Small intestine (tissue), 7 donors: ENCODE results near the gene SKAP1. TPM values are rescaled to one million over a fixed set of nuclear protein-coding genes. Genes with fewer than 3 reads are reported as not detected.

Experiments used
- DNase-seq, 2 donors: peaks; one replicate each; pipeline versions ENCODE4 v3.0.0 to v3.0.0-alpha.2; 2013
- FAIRE-seq: peaks from 2 replicates; lab custom pipeline; 2012; peaks lifted over from hg19 to GRCh38; lab: Jason Lieb, UNC
- H3K27ac ChIP-seq, 3 donors: one replicate each; pipeline ENCODE4 v1.5.1; 2013; ENCODE audit warnings: low read length in 2 of 3, mild to moderate bottlenecking in 2 of 3, control low read depth in 1 of 3, inconsistent platforms in 1 of 3, low read depth in 1 of 3, moderate library complexity in 1 of 3
- H3K27me3 ChIP-seq, 3 donors: one replicate each; pipeline ENCODE4 v1.6.1; 2013; ENCODE audit warnings: low read length in 3 of 3, inconsistent platforms in 1 of 3; ENCODE audit not compliant: control insufficient read depth in 3 of 3, insufficient read depth in 3 of 3
- H3K36me3 ChIP-seq, 3 donors: one replicate each; pipeline ENCODE4 v1.6.1; 2013; ENCODE audit warnings: low read length in 3 of 3, inconsistent platforms in 1 of 3, low read depth in 1 of 3, mild to moderate bottlenecking in 1 of 3, moderate library complexity in 1 of 3; ENCODE audit not compliant: control insufficient read depth in 3 of 3, insufficient read depth in 2 of 3
- H3K4me1 ChIP-seq, 3 donors: one replicate each; pipeline ENCODE4 v1.6.1; 2013; ENCODE audit warnings: low read length in 2 of 3, inconsistent platforms in 1 of 3, low read depth in 1 of 3, mild to moderate bottlenecking in 1 of 3, moderate library complexity in 1 of 3; ENCODE audit not compliant: control insufficient read depth in 3 of 3, insufficient read depth in 2 of 3
- H3K4me3 ChIP-seq, 3 donors: one replicate each; pipeline ENCODE4 v1.5.1; 2013; ENCODE audit warnings: low read length in 3 of 3, control low read depth in 1 of 3, inconsistent platforms in 1 of 3, low read depth in 1 of 3, mild to moderate bottlenecking in 1 of 3, moderate library complexity in 1 of 3
- H3K9me3 ChIP-seq, 2 donors: one replicate each; pipeline ENCODE4 v1.6.1; 2013; ENCODE audit warnings: low read depth in 1 of 2, low read length in 1 of 2; ENCODE audit not compliant: control insufficient read depth in 2 of 2, insufficient read depth in 1 of 2
- WGBS, 3 donors: extraction: QIAGEN DNeasy Blood & Tissue Kit; methylation state at CpG; one replicate each; pipeline ENCODE4 v1.1.7; 2013; 5-methylcytosine and 5-hydroxymethylcytosine counted together
- polyA plus RNA-seq, 4 donors: library from polyadenylated mRNA; stranded (reverse) in 3 of 4; unstranded in 1 of 4; fragments of 200-250 nt in 3 of 4; fragments of 120-200 nt in 1 of 4; gene quantifications; one replicate each; pipeline versions ENCODE4 v1.2.1 to v1.2.3, GENCODE V29; 2013
- donor health status: healthy with polysubstance abuse.
- donor health status: control.
- donor health status: control.
- donor health status: Bipolar disorder and iron deficiency.
- donor health status: healthy.

The SKAP1 gene
- polyA plus RNA-seq, 4 donors = 1.8 to 8.1 (median 2.1) TPM

- peaks cover 0 to 1% (median 0%) of the 10 kb centered on the region in 3 donors for H3K27me3 ChIP-seq
- no peak for FAIRE-seq
Observed at GRCh38 chr17:48330887-48331286, 99.1 kb downstream of the SKAP1 start.

GRCh38 chr17:48330421-48330820 lies 99.6 kb downstream of the SKAP1 start:
- H3K27ac ChIP-seq = no peak overlapping the region
- no peak overlapping the region for H3K4me3 ChIP-seq
- FAIRE-seq (no peak), DNase-seq (no peak)
- peaks cover 0 to 2% (median 0%) of the 10 kb centered on the region in 3 donors for H3K4me1 ChIP-seq
- H3K9me3 ChIP-seq = no peaks in the 10 kb centered on the region
- peaks cover 0 to 1% (median 0%) of the 10 kb centered on the region in 3 donors for H3K27me3 ChIP-seq
- WGBS, 3 donors = 44 to 72% (median 68%) methylated on average over 3 of the region's 3 CpGs
- H3K36me3 ChIP-seq = no peaks in the 10 kb centered on the region

More at GRCh38 chr17:48330887-48331286, 99.1 kb downstream of the SKAP1 start:
- 49 to 66% (median 59%) methylated on average over 4 of the region's 4 CpGs for WGBS, 3 donors
- H3K4me1 ChIP-seq = peaks cover 0 to 2% (median 0%) of the 10 kb centered on the region in 3 donors
- H3K9me3 ChIP-seq = no peaks in the 10 kb centered on the region
- H3K36me3 ChIP-seq = no peaks in the 10 kb centered on the region
- no peak overlapping the region for H3K4me3 ChIP-seq
- no peak for DNase-seq
- H3K27ac ChIP-seq = no peak overlapping the region

GRCh38 chr17:48328457-48328856 lies 101.6 kb downstream of the SKAP1 start:
- DNase-seq (no peak), FAIRE-seq (no peak)
- Histone ChIP-seq H3K27ac (no peak overlapping the region), H3K4me1 (peaks cover 0 to 6% (median 0%) of the 10 kb centered on the region in 3 donors), H3K9me3 (no peaks in the 10 kb centered on the region), H3K4me3 (no peak overlapping the region), H3K27me3 (peaks cover 0 to 1% (median 0%) of the 10 kb centered on the region in 3 donors), H3K36me3 (no peaks in the 10 kb centered on the region)
- 84 to 91% (median 85%) methylated on average over 1 of the region's 1 CpG for WGBS, 3 donors

- H3K9me3 ChIP-seq = no peaks in the 10 kb centered on the region
- DNase-seq (no peak), FAIRE-seq (no peak)
- WGBS, 3 donors = 47 to 60% (median 55%) methylated on average over 2 of the region's 2 CpGs
- no peak overlapping the region for H3K4me3 ChIP-seq
- H3K27me3 ChIP-seq = peaks cover 0 to 1% (median 0%) of the 10 kb centered on the region in 3 donors
- H3K27ac ChIP-seq = no peak overlapping the region
- no peaks in the 10 kb centered on the region for H3K36me3 ChIP-seq
- H3K4me1 ChIP-seq = peaks cover 0 to 6% (median 0%) of the 10 kb centered on the region in 3 donors
Observed at GRCh38 chr17:48326310-48326709, 103.7 kb downstream of the SKAP1 start.

- Histone ChIP-seq H3K36me3 (no peaks in the 10 kb centered on the region), H3K27ac (no peak overlapping the region), H3K9me3 (no peaks in the 10 kb centered on the region), H3K27me3 (peaks cover 0 to 6% (median 0%) of the 10 kb centered on the region in 3 donors), H3K4me1 (peaks cover 0 to 6% (median 0%) of the 10 kb centered on the region in 3 donors), H3K4me3 (no peak overlapping the region)
- FAIRE-seq = no peak
- no peak for DNase-seq
Observed at GRCh38 chr17:48322060-48322459, 108.0 kb downstream of the SKAP1 start.

- Histone ChIP-seq H3K27ac (no peak overlapping the region), H3K36me3 (no peaks in the 10 kb centered on the region), H3K27me3 (peaks cover 0 to 6% (median 2%) of the 10 kb centered on the region in 3 donors), H3K9me3 (no peaks in the 10 kb centered on the region), H3K4me3 (no peak overlapping the region), H3K4me1 (no peaks in the 10 kb centered on the region)
- WGBS, 3 donors = 89 to 93% (median 91%) methylated on average over 1 of the region's 1 CpG
- no peak for DNase-seq
- no peak for FAIRE-seq
Observed at GRCh38 chr17:48317732-48318131, 112.3 kb downstream of the SKAP1 start.

- Histone ChIP-seq H3K27me3 (peaks cover 0 to 6% (median 2%) of the 10 kb centered on the region in 3 donors), H3K27ac (no peak overlapping the region), H3K4me3 (no peak overlapping the region), H3K4me1 (peaks cover 0 to 9% (median 0%) of the 10 kb centered on the region in 3 donors), H3K36me3 (no peaks in the 10 kb centered on the region), H3K9me3 (no peaks in the 10 kb centered on the region)
- no peak for FAIRE-seq
- WGBS, 3 donors = 54 to 77% (median 57%) methylated on average over 2 of the region's 2 CpGs
- no peak for DNase-seq
Observed at GRCh38 chr17:48314716-48315115, 115.3 kb downstream of the SKAP1 start.

GRCh38 chr17:48313096-48313755 lies 116.8 kb downstream of the SKAP1 start:
- Histone ChIP-seq H3K36me3 (no peaks in the 10 kb centered on the region), H3K27me3 (peaks cover 0 to 2% (median 0%) of the 10 kb centered on the region in 3 donors), H3K27ac (no peak overlapping the region), H3K9me3 (no peaks in the 10 kb centered on the region), H3K4me3 (no peak overlapping the region), H3K4me1 (peaks cover 0 to 10% (median 0%) of the 10 kb centered on the region in 3 donors)
- 27 to 57% (median 40%) methylated on average over 8 of the region's 8 CpGs for WGBS, 3 donors
- DNase-seq (no peak), FAIRE-seq (no peak)
